ENCODE measurements around the gene SRSF9.

DNA sequence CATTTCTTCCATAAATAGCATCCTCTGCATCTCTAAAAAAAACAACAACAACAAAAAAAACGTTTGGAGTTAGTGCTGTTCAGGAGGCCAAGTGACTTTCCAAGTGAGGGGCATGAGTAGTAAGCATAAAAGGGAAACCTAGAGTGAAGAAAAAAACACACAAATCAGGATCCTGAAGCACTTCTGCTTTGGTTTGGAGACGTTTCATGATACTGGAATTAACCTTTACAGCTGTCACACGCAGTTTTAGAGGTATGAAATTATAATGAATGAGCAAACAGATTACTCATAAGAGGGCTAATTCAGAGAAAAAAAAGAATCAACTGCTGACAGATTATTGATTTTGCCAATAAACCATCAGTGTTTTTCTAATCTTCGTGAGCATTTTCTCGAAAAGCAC is 3.8 kb downstream of the SRSF9 start:
- TF ChIP-seq, protein P1, sequence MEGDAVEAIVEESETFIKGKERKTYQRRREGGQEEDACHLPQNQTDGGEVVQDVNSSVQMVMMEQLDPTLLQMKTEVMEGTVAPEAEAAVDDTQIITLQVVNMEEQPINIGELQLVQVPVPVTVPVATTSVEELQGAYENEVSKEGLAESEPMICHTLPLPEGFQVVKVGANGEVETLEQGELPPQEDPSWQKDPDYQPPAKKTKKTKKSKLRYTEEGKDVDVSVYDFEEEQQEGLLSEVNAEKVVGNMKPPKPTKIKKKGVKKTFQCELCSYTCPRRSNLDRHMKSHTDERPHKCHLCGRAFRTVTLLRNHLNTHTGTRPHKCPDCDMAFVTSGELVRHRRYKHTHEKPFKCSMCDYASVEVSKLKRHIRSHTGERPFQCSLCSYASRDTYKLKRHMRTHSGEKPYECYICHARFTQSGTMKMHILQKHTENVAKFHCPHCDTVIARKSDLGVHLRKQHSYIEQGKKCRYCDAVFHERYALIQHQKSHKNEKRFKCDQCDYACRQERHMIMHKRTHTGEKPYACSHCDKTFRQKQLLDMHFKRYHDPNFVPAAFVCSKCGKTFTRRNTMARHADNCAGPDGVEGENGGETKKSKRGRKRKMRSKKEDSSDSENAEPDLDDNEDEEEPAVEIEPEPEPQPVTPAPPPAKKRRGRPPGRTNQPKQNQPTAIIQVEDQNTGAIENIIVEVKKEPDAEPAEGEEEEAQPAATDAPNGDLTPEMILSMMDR (IDR thresholded peaks at IDR 0.05), result no peak
- no peak for TF ChIP-seq POLR2A (IDR thresholded peaks at IDR 0.05)

Data from heart left ventricle (tissue), 13 donors.